ENCODE data around the gene PHF14.
A peak's percentile ranks its signal among the peaks of the same experiment; 100 is the strongest.

Gene PHF14

DNA sequence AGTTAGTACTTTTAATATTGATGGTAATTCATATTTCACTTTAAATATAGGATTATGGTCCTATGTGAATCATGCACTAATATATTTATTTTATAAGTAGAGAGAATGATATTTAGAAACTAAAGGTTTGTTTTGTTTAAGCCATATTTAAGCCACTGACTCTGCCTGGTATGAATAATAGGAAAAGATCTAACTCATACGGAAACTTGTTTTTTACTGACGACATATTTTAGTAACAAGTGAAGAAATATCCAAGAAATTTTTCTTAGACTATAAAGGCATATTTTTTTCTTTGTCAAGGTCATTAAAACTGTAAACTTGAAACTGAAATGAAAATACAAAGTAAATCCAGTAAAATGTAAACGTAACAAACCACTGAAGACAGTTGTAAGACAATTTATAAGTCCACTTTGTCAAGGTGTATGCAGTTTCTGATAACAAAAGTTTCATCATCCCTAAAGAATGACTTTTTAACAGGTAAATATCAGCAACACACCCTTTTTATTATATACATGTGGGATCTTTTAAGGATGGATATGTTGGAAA, 147.1 kb downstream of the PHF14 start:
- no peak for DNase-seq

DNA sequence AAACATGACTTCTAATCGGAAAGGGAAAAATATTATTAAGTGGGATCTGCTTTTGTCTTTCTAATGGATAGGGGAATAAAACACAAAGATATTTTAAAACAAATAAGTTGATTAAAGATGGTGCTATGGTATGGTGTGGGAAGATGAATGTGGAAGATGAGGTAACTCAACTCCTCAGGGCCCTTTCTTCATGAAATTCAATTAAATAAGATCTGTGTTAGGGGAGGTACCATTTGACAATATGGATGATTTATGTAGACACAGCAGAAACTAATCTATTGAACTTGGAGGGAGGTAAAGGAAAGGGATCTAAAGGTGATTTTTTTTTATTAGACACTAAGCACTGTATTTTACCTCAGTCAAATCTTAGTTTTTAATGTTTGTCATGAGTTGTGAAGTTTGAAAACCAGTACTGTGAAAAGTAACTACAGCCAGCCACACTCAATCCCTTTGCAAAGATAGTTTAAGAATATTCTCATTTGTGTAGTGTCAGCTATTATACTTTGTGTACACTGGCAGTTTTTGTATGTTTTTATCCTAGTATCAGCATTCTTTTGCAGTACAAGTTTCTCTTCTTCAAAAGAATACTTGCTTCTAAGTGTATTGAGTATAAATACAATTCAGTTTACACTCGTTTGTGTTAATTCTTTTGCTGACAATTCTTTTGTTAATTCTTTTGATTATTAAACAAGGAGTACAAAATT, 151.3 kb downstream of the PHF14 start:
- no peak for DNase-seq

DNA sequence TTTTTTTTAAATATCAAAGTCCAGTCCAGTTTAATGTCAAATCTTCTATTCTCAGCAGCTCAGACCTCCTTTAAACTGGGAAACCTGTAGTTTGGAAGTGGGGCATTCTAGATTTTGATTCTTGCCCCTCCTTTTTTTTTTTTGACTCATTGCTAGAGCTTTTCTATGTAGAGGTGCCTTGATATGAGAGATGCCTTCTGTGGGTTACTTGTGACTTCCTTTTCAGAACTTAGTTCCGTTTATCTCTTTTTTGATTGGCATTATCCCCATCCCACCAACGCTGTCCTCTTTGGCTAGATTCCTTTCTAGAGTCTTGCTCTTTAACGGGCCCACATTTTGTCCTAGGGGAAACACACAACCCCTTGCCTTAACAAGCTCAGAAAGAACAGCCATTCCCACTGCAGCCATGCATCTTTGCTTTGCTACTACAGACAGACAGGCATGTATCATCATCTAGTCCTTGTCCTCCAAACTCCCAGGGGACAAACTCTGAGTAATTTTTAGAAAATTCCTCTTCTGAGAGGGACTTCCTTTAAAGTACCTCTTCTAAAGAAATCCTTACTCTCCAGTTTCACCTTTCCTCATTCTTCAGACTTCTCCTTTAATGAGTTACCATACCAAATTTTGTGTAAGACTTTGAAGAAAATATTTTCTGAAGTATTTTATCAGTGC, 153.6 kb downstream of the PHF14 start:
- no peak for DNase-seq

DNA sequence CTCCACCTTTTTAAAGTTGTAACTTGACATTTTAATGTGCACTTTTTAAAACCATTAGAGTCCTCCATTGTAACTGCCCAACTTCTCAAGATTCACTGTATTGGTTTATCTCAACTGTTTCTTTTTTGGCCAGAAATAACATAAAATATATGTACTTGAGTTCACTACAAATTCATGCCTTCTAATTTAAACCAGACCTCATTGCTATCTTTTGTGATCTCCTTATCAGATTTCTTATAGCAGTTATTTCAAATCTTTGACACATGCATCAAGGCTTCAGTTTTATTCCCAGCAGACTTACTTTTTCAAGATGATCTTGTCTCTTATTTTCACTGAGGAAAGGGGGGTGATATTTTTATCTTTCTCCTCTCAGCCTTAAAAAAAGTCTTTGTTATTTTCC, 154.3 kb downstream of the PHF14 start:
- no peak for DNase-seq

DNA sequence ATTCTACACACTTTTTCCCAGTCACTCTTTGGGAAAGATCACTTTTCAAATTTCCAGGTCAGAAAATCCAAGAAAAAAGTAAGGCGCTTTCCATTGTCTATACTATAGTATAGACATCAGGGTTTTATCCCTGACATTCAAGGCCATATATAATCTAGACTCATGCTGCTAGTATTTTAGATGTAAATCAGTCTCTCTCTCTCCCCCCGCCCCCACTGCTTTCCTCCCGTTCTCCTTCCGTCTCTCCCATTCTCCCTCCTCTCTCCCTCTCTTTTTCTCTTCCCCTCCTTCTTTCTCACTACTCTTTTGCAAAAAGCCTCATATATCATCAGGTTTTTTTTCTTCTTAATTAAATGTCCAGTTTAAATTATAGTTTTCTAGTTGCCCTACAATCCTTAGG, 154.8 kb downstream of the PHF14 start:
- DNase-seq = no peak

DNA sequence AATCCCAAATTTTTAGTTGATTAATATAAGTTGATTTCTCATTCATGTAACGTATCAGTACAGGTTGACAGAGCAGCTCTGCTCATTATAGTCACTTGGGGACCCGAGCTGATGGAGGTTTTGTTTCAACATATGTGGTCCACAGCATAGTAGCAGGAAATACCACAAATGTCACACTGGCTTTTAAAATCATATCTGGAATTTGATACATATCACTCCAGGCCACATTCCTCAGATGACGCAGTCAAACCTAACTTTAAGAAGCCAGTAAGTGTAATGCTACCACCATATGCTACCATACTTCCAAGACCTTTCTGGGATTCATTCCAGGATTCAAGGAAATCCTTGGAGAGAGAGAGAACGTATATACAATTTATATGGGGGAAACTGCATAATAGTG, 156.3 kb downstream of the PHF14 start:
- peak; percentile 10 for DNase-seq

DNA sequence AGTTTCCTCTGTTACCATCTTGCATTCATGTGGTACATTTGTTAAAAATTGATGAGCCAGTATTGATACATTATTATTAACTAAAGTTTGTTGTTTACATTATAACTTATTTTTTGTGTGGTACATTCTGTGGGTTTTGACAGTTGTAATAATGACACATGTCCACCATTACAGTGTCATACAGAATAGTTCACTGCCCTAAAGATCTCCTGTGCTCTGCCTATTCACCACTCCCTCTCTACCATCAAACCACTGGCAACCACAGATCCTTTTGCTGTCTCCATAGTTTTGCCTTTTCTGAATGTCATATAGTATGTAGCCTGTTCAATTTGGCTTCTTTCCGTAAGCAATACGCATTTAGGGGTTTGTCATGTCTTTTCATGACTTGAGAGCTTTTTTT, 156.9 kb downstream of the PHF14 start:
- DNase-seq = no peak

DNA sequence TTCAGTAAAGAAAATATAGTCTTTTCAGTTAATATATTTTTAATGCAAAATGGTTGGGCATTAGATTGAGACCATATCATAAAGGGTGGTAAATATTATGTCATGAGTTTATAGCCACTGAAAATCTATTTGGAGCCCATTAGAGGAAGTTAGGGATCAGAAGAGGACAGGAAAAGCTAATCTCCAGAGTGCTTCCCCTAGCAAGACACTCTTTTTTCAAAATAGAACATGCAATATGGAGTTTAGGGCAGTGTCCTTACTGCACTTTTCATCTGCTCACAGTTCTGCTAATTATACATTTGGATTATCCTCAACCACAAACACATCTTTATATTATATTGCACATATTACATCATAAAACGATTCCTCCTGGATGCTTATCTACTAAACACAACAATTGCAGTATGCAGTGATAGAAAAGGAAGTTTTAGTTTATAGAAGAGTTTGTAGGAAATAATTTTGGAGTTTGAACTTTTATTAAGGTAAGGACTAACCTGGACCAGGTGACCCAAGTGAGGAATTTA, 159.8 kb downstream of the PHF14 start:
- DNase-seq = no peak

DNA sequence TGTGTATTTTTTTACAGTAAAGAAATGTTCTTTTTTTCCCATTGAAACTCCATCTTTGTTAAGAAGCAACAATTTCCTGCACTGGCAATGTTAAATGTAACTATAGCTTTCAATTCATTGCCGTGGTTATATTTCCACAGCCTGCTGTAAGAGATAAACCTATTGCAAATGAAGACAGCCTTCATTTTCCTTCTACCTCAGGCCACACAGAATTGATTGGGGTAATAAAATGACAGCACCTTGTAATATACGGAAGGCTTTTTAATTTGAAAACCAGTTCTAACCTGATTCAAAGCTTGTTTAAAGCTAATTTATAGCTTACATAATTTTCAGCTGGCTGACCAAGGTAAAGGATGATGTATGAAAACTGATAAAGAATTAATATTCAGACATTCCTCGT, 161.9 kb downstream of the PHF14 start:
- no peak for DNase-seq

DNA sequence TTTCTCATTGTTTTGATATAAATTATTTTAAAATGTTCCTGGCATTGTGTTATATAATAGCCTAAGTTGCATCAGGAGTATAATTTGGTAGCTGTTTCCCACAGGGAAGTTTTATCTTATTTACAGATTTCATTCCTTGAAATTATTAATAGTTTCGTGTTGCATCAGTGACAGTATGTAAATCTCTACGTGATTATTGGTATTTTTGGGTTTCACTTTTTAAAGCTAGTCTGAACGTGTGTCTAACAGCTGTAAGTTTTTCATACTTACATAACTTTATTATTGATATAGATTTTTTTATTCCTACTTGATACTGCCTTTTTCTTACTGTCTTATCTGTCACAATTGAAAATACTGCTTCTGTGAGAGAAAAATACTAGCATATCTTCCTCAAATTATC, 167.9 kb downstream of the PHF14 start:
- no peak for DNase-seq

DNA sequence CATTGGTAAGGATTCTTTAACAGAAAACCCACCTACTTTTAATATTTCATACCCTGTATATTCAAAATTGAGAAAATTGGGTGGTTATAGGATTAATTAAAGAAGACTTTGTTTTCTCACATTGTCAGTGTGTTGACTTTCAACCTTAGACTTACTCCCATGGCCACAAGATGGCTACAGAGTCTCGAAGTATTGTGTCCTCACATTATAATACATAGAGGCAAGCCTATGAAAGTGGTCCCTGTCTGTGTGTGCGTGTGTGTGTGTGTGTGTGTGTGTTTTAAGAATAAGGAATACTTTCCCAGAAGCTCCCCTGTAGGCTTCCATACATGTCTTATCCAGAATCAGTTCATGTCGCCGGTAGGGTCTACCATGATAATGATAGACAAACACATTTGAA, 180.0 kb downstream of the PHF14 start:
- DNase-seq = no peak

DNA sequence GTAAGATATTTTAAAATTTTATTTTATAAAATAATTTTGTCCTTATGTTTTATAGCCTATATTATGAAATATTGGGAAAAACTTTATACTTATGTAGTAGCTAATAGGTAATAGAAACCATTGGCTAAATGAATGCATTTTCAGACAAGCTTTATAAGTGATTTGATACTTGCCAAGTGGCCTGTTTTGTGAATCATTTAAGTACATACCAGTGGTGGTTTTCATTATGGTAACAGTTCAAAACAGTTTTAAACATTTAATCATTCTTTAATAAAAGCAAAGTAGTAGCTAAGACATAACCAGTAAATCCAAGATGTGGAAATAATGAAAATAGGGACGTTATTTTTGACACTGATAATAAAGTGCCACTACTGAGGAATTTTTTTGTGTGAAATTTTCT, 182.2 kb downstream of the PHF14 start:
- DNase-seq = no peak

DNA sequence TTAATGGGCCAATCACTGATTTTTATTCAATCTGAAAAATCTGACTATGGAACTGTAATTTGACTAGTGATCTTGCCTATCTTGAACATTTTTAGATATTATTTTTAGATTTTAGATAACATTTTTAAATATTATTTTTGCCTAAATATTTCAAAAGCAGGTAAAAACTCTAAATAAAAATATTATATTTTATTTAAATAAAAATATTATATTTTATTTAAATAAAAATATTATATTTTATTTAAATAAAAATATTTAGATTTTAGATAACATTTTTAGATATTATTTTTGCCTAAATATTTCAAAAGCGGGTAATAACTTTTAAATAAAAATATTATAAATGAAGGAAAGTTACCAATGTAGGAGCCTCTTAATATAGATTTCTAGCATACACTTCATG, 187.8 kb downstream of the PHF14 start:
- no peak for DNase-seq

DNA sequence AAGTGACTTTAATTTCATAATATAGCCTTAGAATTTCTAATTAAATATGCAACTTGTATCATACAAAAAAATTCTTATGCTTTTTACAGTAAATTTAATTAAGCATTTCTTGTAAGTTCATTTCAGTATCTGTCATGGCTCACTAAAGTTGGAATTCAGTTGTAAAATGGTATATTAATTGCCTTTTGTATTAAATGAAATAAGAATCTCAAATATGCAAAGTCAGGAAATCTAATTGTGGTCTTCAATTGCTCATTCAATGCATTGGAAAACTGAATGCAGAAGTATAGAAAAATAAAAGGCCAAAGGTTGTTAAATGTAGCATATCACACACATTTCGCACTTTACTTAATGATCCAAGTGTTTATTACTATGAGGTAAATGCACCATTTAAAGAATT, 189.5 kb downstream of the PHF14 start:
- DNase-seq = no peak

DNA sequence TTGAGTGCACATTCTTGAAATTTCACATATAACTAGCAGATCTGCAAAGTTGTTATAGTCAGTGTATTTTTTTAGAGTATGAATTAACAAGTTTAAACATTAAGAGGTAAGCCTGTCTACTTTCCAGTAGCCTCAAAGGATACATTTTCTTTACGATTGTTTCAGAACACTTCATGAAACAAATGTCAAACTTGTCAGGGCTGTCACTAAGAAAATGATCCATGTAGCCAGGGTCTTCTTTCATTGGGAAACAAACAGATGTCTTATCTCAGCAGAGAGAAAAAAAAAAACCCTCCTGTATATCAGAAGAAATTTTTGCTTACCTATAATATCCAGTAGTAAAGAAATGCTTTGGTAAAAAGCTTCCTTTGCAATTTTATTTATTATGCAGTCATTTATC, 192.4 kb downstream of the PHF14 start:
- no peak for DNase-seq

DNA sequence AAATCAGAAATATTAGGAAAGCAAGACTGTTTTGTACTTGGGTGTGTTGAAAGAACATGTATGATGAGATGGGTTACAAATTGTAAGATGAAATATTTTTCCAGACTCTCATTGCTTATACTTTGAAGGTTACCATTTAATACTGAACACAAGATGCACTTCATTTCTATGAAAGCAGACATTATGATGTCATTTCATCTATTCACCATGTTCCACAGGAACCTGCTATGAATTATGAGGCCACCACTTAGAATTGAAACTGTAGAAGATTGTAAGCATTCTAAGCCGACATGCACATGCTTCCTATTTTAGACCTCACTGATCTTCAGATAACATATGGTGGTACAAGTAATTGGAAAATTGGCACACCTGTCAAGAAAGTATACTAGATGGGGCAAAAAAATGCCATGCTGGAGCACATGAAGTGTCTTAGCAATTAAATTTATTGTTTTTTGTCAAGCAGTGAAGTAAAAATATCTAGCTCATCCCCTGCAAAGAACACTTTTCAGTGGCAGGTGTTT, 195.0 kb downstream of the PHF14 start:
- DNase-seq = peak; percentile 6

DNA sequence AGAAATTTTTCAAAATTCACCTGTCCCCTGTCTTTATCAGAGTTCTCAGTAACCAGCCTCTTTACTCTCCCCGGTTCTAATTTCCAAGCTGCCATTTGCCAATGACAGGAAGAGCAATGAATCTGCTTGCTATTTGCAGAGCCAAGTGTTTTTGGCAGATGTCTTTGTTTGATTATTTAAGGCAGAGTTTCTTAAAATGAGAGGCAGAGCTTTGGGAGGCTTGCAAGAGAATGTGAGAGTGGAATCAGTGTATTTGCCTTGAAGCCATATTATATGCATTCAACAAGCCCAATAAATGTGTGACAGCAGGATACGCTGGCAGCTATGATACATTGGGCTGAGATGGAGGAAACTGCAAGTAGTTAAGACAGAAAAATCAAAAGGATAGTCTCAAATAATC, 196.5 kb downstream of the PHF14 start:
- peak; percentile 91 for DNase-seq

DNA sequence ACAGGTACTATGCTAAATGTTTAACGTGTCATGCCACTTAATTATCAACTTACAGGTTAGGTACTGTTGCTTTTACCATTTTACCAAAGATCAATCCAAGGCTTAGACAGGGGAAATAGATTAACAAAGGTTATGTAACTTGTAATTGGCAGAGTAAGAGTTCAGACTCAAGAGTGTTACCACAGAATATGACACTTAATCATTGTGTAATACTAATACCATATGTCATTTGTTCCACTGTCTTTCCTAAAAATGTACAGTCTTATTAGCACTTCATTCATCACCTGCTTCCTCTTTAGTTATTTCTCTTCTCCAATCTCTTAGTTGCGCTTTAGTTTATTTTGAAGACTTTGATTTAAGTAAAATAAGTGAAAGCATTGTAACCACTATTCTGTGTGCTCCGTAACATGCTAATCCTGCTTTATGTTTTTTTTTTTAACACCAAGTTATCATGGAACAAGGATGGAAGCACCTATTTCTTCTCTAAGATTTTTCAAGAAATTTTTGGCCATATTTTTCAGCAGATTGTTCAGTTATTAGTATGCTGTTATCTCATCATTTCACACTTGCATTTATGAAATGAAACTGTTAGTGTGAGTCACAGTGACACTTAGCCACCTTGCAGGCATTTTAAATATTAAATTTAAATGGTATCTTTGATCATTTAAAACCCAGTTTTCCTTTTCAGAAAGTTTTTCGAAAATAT, 197.3 kb downstream of the PHF14 start:
- peak; percentile 14 for DNase-seq

DNA sequence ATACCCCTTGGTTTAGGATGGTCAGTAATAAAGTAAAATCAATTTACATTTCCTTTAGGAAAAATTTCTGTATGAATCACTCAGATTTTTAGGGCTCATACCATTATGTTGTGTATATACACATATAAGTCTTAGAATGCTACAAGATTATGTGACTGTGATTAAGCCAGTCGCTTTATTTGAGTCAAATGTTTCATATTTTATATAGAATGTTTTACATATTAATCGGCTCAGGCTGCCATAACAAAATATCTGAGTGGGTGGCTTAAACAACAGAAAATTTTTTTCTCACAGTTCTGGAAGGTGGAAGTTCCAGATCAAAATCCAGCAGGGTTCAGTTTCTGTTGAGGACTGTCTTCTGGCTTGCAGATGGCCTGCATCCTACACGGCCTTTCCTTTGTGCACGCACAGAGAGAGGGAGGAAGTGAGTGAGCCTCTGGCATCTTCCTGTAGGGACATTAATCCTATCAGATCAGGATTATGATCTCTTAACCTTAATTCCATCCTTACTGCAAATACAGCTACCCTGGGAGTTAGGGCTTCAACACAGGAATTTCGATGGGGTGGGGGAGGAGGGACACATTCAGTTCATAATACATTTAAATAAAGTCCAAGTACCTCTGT, 198.0 kb downstream of the PHF14 start:
- no peak for DNase-seq

DNA sequence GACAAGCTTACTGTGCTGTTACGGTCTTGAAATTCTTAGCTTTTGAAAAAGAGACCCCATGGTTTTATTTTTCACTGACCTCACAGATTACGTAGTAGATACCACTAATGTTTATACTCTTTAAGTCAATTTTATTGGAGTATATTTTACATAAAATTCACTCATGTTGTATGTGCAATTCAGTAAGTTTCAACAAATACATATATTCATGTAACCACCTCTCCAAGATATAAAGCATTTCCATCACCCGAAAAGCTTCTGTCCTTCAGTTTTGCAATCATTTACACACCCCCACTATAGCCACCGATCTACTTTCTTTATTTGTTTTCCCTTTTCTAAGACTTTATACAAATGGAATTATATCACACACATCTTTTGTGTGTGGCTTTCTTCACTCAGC, 199.2 kb downstream of the PHF14 start:
- DNase-seq = no peak

DNA sequence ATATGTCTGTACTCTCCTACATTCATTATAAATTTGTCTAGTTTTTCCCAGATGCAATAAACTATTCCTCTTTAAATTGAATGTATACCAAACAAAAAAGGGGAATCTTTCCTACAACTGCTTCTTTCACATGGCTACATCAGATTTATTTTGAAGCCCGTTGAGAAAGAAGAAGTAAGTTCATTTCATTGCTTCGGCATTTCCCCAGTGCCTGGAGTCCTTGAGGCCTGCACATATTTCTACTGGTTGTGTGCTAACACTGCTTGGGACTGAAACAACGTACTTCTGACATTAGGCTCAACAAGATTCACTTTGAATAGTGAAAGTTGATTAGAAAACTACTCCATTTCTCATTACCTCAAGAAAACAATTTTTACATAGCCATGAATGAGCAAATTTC, 201.7 kb downstream of the PHF14 start:
- no peak for DNase-seq

DNA sequence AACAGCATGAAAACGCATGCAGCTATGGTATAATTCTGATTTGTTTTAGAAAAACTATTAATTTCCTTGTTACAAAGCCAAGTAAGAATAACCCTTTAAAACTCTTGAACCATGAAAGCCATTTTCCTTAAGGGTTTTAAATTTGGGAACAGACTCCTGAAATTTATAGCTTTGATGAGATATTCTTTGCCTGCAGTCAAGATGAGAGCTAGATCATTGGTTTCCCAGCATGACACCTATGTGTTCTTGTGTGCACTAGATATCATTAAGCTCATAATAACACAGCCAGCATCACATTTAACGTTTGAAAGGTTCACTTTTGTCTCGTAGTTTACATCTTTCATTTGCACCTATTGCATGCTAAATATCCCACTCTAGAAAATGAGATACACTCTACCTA, 202.2 kb downstream of the PHF14 start:
- no peak for DNase-seq

DNA sequence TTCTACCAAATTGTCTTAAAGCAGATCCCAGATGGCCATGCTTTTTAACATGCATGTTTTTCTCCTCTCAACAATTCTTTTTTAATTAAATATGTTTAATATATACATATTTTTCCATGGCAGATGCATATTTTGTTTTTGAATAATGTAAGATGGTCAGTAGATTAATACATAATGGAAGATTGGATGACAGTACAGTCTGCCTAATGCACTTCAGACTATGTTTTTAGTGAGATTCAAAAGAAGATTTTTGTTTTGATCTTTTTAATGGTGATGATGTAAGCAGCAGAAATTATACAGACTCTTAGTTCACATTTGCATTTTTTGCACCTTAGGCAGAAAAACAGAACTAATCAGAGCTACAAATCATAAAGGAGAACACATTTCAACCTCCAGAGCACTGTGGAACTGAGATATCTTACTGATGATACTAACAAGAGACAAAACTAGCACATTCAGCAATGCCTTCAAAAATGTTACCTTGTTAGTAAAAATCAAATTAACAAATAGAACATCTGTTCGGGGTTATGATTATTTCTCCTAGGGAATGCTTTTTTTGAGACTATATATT, 203.4 kb downstream of the PHF14 start:
- DNase-seq = no peak

All from NCI-H446 treated with DMSO at 0.1 percent for 48 hours (cell line).